H1 (cell line): Measurements from ENCODE around the gene SYP.

Experiments
- BRCA1 ChIP-seq: IDR thresholded peaks from 2 replicates; pipeline ENCODE4 v1.6.1; 2012; ENCODE audit warnings: low read depth, low read length, improper control_type of control experiment
- CREB1 ChIP-seq: IDR thresholded peaks from 2 replicates; pipeline ENCODE4 v1.6.1; 2012; ENCODE audit warnings: inconsistent platforms
- CTCF ChIP-seq, 3 experiments: IDR thresholded peaks; 1 replicate in 2 of 3; 2 replicates in 1 of 3; pipeline versions ENCODE4 v1.5.1 to v1.6.1; 2011; ENCODE audit warnings: low read length in 3 of 3, mild to moderate bottlenecking in 3 of 3, inconsistent platforms in 2 of 3, low read depth in 1 of 3, moderate library complexity in 1 of 3; ENCODE audit not compliant: insufficient read depth in 1 of 3; ENCODE audit errors: control extremely low read depth in 1 of 3
- EP300 ChIP-seq, 2 experiments: IDR thresholded peaks; 1 replicate in 1 of 2; 2 replicates in 1 of 2; pipeline ENCODE4 v1.6.1; 2011 to 2012; ENCODE audit warnings: low read depth in 2 of 2, low read length in 2 of 2, mild to moderate bottlenecking in 2 of 2, borderline replicate concordance in 1 of 2, inconsistent platforms in 1 of 2, moderate library complexity in 1 of 2
- KDM5A ChIP-seq: fragments of 200-600 bp; IDR thresholded peaks from 2 replicates; pipeline ENCODE4 v1.7.1; 2012; ENCODE audit warnings: mild to moderate bottlenecking, low read length, inconsistent platforms, mixed read lengths
- MAX ChIP-seq: IDR thresholded peaks from 2 replicates; pipeline ENCODE4 v1.6.1; 2012; ENCODE audit warnings: inconsistent platforms
- POLR2A ChIP-seq, 2 experiments: IDR thresholded peaks; 1 replicate in 1 of 2; 2 replicates in 1 of 2; pipeline ENCODE4 v1.6.1; 2011; ENCODE audit warnings: low read depth in 2 of 2, low read length in 2 of 2, mild to moderate bottlenecking in 2 of 2; ENCODE audit errors: control extremely low read depth in 1 of 2
- TBP ChIP-seq: IDR thresholded peaks from 2 replicates; pipeline ENCODE4 v1.6.1; 2011; ENCODE audit warnings: low read depth, low read length, improper control_type of control experiment

GRCh38 chrX:49197543-49198087 lies 2.4 kb downstream of the SYP start:
- TF ChIP-seq CTCF (IDR thresholded peaks at IDR 0.05; ENCODE audit: control extremely low read depth in 1 of 3, insufficient read depth in 1 of 3, low read depth in 1 of 3, low read length in 3 of 3), result no peak
- no peak for TF ChIP-seq TBP
- no peak for TF ChIP-seq EP300 (IDR thresholded peaks at IDR 0.05; ENCODE audit: borderline replicate concordance in 1 of 2, low read depth in 2 of 2, low read length in 2 of 2)
- no peak for TF ChIP-seq POLR2A (IDR thresholded peaks at IDR 0.05; ENCODE audit: control extremely low read depth in 1 of 2, low read depth in 2 of 2, low read length in 2 of 2)
- no peak for TF ChIP-seq BRCA1
- TF ChIP-seq CREB1, result no peak
- no peak for TF ChIP-seq MAX
- TF ChIP-seq KDM5A, result no peak
